ENCODE data around the gene COL18A1. TPM values are rescaled to one million over a fixed set of nuclear protein-coding genes. Genes with fewer than 3 reads are reported as not detected.

Gene COL18A1
- total RNA-seq, 1 donor from 2014 or later: 499 TPM

Other genes with a start within 250 kb of the COL18A1 start
- gene POFUT2, start 117.3 kb upstream of the COL18A1 start, total RNA-seq: 17.5 TPM
- 13.7 TPM for gene SLC19A1, start 137.3 kb downstream of the COL18A1 start, total RNA-seq
- gene PCBP3, start 238.6 kb downstream of the COL18A1 start, total RNA-seq: 0.83 TPM

Measured in left lobe of liver (tissue), 1 donor.